ENCODE data around the gene UBQLN4.

DNA sequence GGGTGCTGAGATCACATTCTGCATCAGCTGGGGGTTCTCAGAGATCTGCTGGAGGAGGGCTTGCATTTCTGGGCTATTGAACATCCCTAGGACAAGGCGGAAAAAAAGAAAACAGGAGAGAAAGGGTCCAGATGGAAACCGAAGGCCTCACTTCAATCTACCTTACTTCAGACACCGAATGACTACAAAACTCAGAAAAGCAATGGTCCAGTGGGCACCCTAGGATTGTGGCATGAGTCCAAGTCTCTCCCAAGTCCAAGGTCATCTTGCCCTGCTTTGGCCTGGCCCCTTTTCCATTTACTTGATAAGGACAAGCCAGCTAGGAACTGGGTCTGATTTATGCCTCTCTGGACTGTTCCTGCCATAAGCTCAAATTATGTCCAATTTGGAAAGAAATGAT, 10.8 kb downstream of the UBQLN4 start:
- TF ChIP-seq, protein P1, sequence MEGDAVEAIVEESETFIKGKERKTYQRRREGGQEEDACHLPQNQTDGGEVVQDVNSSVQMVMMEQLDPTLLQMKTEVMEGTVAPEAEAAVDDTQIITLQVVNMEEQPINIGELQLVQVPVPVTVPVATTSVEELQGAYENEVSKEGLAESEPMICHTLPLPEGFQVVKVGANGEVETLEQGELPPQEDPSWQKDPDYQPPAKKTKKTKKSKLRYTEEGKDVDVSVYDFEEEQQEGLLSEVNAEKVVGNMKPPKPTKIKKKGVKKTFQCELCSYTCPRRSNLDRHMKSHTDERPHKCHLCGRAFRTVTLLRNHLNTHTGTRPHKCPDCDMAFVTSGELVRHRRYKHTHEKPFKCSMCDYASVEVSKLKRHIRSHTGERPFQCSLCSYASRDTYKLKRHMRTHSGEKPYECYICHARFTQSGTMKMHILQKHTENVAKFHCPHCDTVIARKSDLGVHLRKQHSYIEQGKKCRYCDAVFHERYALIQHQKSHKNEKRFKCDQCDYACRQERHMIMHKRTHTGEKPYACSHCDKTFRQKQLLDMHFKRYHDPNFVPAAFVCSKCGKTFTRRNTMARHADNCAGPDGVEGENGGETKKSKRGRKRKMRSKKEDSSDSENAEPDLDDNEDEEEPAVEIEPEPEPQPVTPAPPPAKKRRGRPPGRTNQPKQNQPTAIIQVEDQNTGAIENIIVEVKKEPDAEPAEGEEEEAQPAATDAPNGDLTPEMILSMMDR (IDR thresholded peaks at IDR 0.05; ENCODE audit: low read length): no peak
- TF ChIP-seq EZH2phosphoT487 (IDR thresholded peaks at IDR 0.05; ENCODE audit: low read length) (no peak), EZH2 (optimal IDR thresholded peaks at IDR 0.05; ENCODE audit: low read depth, low read length) (no peak)

Data from MM.1S (cell line).